K562 (cell line): ENCODE results near the gene ARMCX6. TPM values are rescaled to one million over a fixed set of nuclear protein-coding genes. Genes with fewer than 3 reads are reported as not detected.

Experiments used
- ATAC-seq: fragments of 200-7000 bp; cut with Tn5 transposase; 3 replicates; pipeline ENCODE4 v1.9.1; 2020; ENCODE audit warnings: moderate library complexity
- BruUV-seq: library from RNA; stranded (reverse); fragments of 400-500 nt; replicated peaks from 2 replicates; lab custom pipeline; 2021; lab: Mats Ljungman, UMichigan
- CTCF ChIA-PET: fragments of 300-600 bp; formaldehyde crosslinking; extraction: SDS; loops from one replicate; lab custom pipeline; 2021; ENCODE audit warnings: low intra/inter-chr PET ratio; lab: Yijun Ruan, JAX
- POLR2A ChIA-PET: fragments of 300-600, 350-650 bp; sonication (Branson Sonifier 250); formaldehyde crosslinking; extraction: SDS; loops from one replicate; lab custom pipeline; 2021; ENCODE audit warnings: antibody characterized with exemption, inconsistent platforms; lab: Yijun Ruan, JAX
- DNase-seq, 4 experiments: peaks; one replicate each; pipeline versions ENCODE4 v3.0.0 to v3.0.0-alpha.2; 2011 to 2018; ENCODE audit warnings: low spot score in 3 of 4, mixed read lengths in 3 of 4; ENCODE audit errors: extremely low read depth in 1 of 4
- FAIRE-seq: peaks from 2 replicates; lab custom pipeline; 2011; peaks lifted over from hg19 to GRCh38; lab: Jason Lieb, UNC
- H2AFZ ChIP-seq: 2 replicates; pipeline ENCODE4 v1.6.0; 2011; ENCODE audit warnings: low read depth, low read length, control low read depth, inconsistent platforms
- H3K27ac ChIP-seq: fragments of 200-600 bp; 3 replicates; pipeline ENCODE4 v1.8.0; 2011; ENCODE audit warnings: low read depth, mild to moderate bottlenecking, control low read depth, inconsistent platforms, low read length, moderate library complexity, mixed read lengths; ENCODE audit errors: extremely low read depth
- H3K27me3 ChIP-seq, 2 experiments: fragments of 300-600 bp in 1 of 2; 2 replicates in 1 of 2; 3 replicates in 1 of 2; pipeline versions ENCODE4 v1.6.0 to v1.8.0; 2011; ENCODE audit warnings: inconsistent platforms in 2 of 2, low read length in 2 of 2, mild to moderate bottlenecking in 1 of 2, mixed read lengths in 1 of 2, moderate library complexity in 1 of 2; ENCODE audit not compliant: control insufficient read depth in 2 of 2, insufficient read depth in 2 of 2
- H3K36me3 ChIP-seq: fragments of 300-600 bp; 3 replicates; pipeline ENCODE4 v1.8.0; 2011; ENCODE audit warnings: mild to moderate bottlenecking, low read length, inconsistent platforms; ENCODE audit not compliant: control insufficient read depth, insufficient read depth
- H3K4me1 ChIP-seq, 2 experiments: fragments of 200-600 bp in 1 of 2; replicated peaks in 1 of 2; 2 replicates in 1 of 2; 3 replicates in 1 of 2; pipeline versions ENCODE4 v1.5.1 to v1.8.0; 2011; ENCODE audit warnings: inconsistent platforms in 2 of 2, low read length in 2 of 2, mild to moderate bottlenecking in 1 of 2, mixed read lengths in 1 of 2, moderate library complexity in 1 of 2; ENCODE audit not compliant: control insufficient read depth in 2 of 2, insufficient read depth in 2 of 2
- H3K4me2 ChIP-seq: 2 replicates; pipeline ENCODE4 v1.6.1; 2011; ENCODE audit warnings: low read length, control low read depth, inconsistent platforms, mixed read lengths; ENCODE audit not compliant: insufficient read depth
- H3K4me3 ChIP-seq: fragments of 200-600 bp; sonication (generic), shearing (Covaris generic); 2 replicates; pipeline ENCODE4 v1.5.1; 2016; ENCODE audit warnings: control low read depth, inconsistent platforms
- H3K79me2 ChIP-seq: fragments of 200-600 bp; 3 replicates; pipeline ENCODE4 v1.8.0; 2011; ENCODE audit warnings: low read length, inconsistent platforms; ENCODE audit not compliant: control insufficient read depth, insufficient read depth
- H3K9ac ChIP-seq, 2 experiments: 2 replicates each; pipeline versions ENCODE4 v1.6.0 to v1.6.1; 2011; ENCODE audit warnings: low read depth in 2 of 2, low read length in 2 of 2, control low read depth in 1 of 2, inconsistent platforms in 1 of 2, mild to moderate bottlenecking in 1 of 2, mixed read lengths in 1 of 2; ENCODE audit not compliant: insufficient read depth in 1 of 2
- H3K9me1 ChIP-seq: one replicate; pipeline ENCODE4 v1.6.0; 2011; ENCODE audit warnings: inconsistent platforms, mild to moderate bottlenecking, low read length, moderate library complexity; ENCODE audit not compliant: control insufficient read depth, insufficient read depth
- H3K9me3 ChIP-seq: replicated peaks from 2 replicates; pipeline ENCODE4 v1.5.1; 2011; ENCODE audit warnings: low read depth, low read length, inconsistent platforms; ENCODE audit not compliant: control insufficient read depth, insufficient read depth
- H4K20me1 ChIP-seq: replicated peaks from 2 replicates; pipeline ENCODE4 v1.6.1; 2011; ENCODE audit warnings: low read length, inconsistent platforms, mixed read lengths; ENCODE audit not compliant: control insufficient read depth, insufficient read depth
- BCL6 ChIP-seq: fragments of 250-450 bp; sonication (Bioruptor Pico); IDR thresholded peaks from 2 replicates; pipeline ENCODE4 v1.4.0; 2020
- CHCHD3 ChIP-seq: fragments of 250-450 bp; sonication (Bioruptor Pico); IDR thresholded peaks from 2 replicates; pipeline ENCODE4 v2.1.2; 2022; ENCODE audit warnings: mild to moderate bottlenecking
- CREB5 ChIP-seq: fragments of 250-450 bp; sonication (Bioruptor Pico); IDR thresholded peaks from 2 replicates; pipeline ENCODE4 v1.5.0; 2020; ENCODE audit warnings: mild to moderate bottlenecking
- MBD2 ChIP-seq: sonication (generic); IDR thresholded peaks from 2 replicates; pipeline ENCODE4 v1.6.1; 2016; ENCODE audit warnings: low read depth, borderline replicate concordance
- MCM7 ChIP-seq, 2 experiments: fragments of 450-650 bp; IDR thresholded peaks; 2 replicates each; pipeline ENCODE4 v1.6.1; 2016 to 2018
- PRDM10 ChIP-seq: fragments of 450-650 bp; IDR thresholded peaks from 2 replicates; pipeline ENCODE4 v1.6.1; 2018; ENCODE audit not compliant: partially characterized antibody
- RBM39 ChIP-seq: fragments of 200-400 bp; formaldehyde crosslinking; optimal IDR thresholded peaks from 2 replicates; pipeline ENCODE3; 2018; ENCODE audit warnings: low read depth, low read length
- UBTF ChIP-seq, 2 experiments: IDR thresholded peaks; 2 replicates each; pipeline ENCODE4 v1.6.1; 2012; ENCODE audit warnings: improper control_type of control experiment in 2 of 2, low read depth in 2 of 2, low read length in 2 of 2, borderline replicate concordance in 1 of 2
- ZNF584 ChIP-seq: fragments of 200-800 bp; sonication (Bioruptor generic); IDR thresholded peaks from 2 replicates; pipeline ENCODE4 v1.6.1; 2016; ENCODE audit warnings: low read depth, mild to moderate bottlenecking, missing genetic modification characterization, missing compliant biosample characterization
- WGBS: fragments of 100-300 bp; shearing (Covaris generic); methylation state at CpG from one replicate; pipeline ENCODE4 v1.1.6; 2016; ENCODE audit warnings: low coverage, mixed read lengths; ENCODE audit not compliant: insufficient coverage; ENCODE audit errors: missing lambda C conversion rate; 5-methylcytosine and 5-hydroxymethylcytosine counted together
- in situ Hi-C: fragments of 300-500 bp; cut with MboI; formaldehyde crosslinking; loops from 4 replicates; pipeline ENCODE4 v1.15.0; 2018; ENCODE audit warnings: inconsistent platforms, mixed read lengths
- intact Hi-C: fragments of 100-400 bp; cut with micrococcal nuclease; formaldehyde crosslinking; loops from 2 replicates; pipeline ENCODE4 v1.14.2; 2022
- polyA plus RNA-seq, 8 experiments: library from polyadenylated mRNA; depleted of rRNA in 4 of 8; stranded (reverse) in 5 of 8; unstranded in 3 of 8; fragments of >200 nt; fragmentation: Nextera tagmentation in 2 of 8; fragmentation: Illumina TruSeq in 1 of 8; extraction: Ambion mirVana in 2 of 8; extraction: Trizol in 1 of 8; gene quantifications; 2 replicates each; pipeline versions ENCODE4 v1.2.1 to v1.2.3, GENCODE V29; 2011 to 2014; ENCODE audit warnings: inconsistent platforms in 1 of 8, missing spikeins in 1 of 8
- total RNA-seq, 7 experiments: library from RNA; depleted of rRNA in 6 of 7; stranded (reverse); fragments of >200 nt in 6 of 7; fragmentation: Illumina TruSeq in 2 of 7; extraction: Trizol in 2 of 7; gene quantifications; 2 replicates each; pipeline versions ENCODE4 v1.2.1 to v1.2.3, GENCODE V29; 2011 to 2021; ENCODE audit warnings: low replicate concordance in 1 of 7
- TF ChIP-seq, protein P1 (sequence below), 3 experiments: fragments of 200-800 bp in 1 of 3; sonication (Bioruptor generic) in 1 of 3; sonication (generic) in 1 of 3; formaldehyde crosslinking in 1 of 3; IDR thresholded peaks; 2 replicates each; pipeline versions ENCODE4 v1.6.1 to v1.8.0; 2016 to 2022; ENCODE audit warnings: mild to moderate bottlenecking in 2 of 3, missing compliant biosample characterization in 2 of 3, missing genetic modification characterization in 2 of 3, missing genetic modification reagents in 1 of 3

The ARMCX6 gene
- total and polyA plus RNA-seq, 9 of the 15 experiments (the other 6 are each of a cell fraction or from before 2014, with no cell fraction given) = 15.4 to 41.2 (median 24.6) TPM

- no peaks in the 10 kb centered on the region for H4K20me1 ChIP-seq
- no peaks in the 10 kb centered on the region; a peak in 1 of 5 replicates for H3K4me1 ChIP-seq
- POLR2A ChIA-PET = no interaction called here
- in situ Hi-C loops (no loop called here), intact Hi-C loops (no loop called here)
- no peaks in the 10 kb centered on the region for H3K9me3 ChIP-seq
- H3K4me3 ChIP-seq = no peak overlapping the region
- no peak for FAIRE-seq
- H3K9me1 ChIP-seq = no peaks in the 10 kb centered on the region
- 24% methylated on average over 12 of the region's 12 CpGs for WGBS
- peaks cover 0 to 22% of the 10 kb centered on the region in 2 experiments; a peak in 2 of 5 replicates for H3K27me3 ChIP-seq
- no peak overlapping the region for H2AFZ ChIP-seq
- no peak overlapping the region for H3K4me2 ChIP-seq
- H3K27ac ChIP-seq = no peak overlapping the region
- CTCF ChIA-PET = no interaction called here
- TF ChIP-seq MBD2 = no peak
- no peak for TF ChIP-seq ZNF584
- TF ChIP-seq PRDM10 = no peak
- no peak for TF ChIP-seq BCL6
- TF ChIP-seq CHCHD3 (CRISPR knock-in tag) = no peak
- no peak for TF ChIP-seq CREB5 (CRISPR knock-in tag)
- no peak for TF ChIP-seq RBM39
- TF ChIP-seq MCM7 (IDR thresholded peaks at IDR 0.05) = no peak
- TF ChIP-seq, protein P1, sequence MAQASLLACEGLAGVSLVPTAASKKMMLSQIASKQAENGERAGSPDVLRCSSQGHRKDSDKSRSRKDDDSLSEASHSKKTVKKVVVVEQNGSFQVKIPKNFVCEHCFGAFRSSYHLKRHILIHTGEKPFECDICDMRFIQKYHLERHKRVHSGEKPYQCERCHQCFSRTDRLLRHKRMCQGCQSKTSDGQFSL (CRISPR knock-in tag; IDR thresholded peaks at IDR 0.05) = no peak
- TF ChIP-seq, protein P1 (tag; IDR thresholded peaks at IDR 0.05) = no peak
- TF ChIP-seq UBTF (IDR thresholded peaks at IDR 0.05; ENCODE audit: borderline replicate concordance in 1 of 2, low read depth in 2 of 2, low read length in 2 of 2) = no peak
- TF ChIP-seq, all 486 proteins: peak for 0
- H3K36me3 ChIP-seq = no peaks in the 10 kb centered on the region
- H3K9ac ChIP-seq = no peak overlapping the region
- H3K79me2 ChIP-seq = no peaks in the 10 kb centered on the region
- DNase-seq = no peak
- no peak for ATAC-seq
- no TSS peak for BruUV-seq
Measured at GRCh38 chrX:101657495-101657894, 39.7 kb upstream of the ARMCX6 start.
